Gastrocnemius medialis (tissue), 4 donors: ENCODE measurements around the gene NSUN7.

Experiments used
- POLR2A ChIP-seq, 2 donors: fragments of 450-650 bp; IDR thresholded peaks; one replicate each; pipeline ENCODE4 v1.6.1; 2017; ENCODE audit warnings: antibody characterized with exemption in 2 of 2, mild to moderate bottlenecking in 2 of 2, moderate library complexity in 2 of 2
- TF ChIP-seq, protein P1 (sequence below), 5 experiments: fragments of 450-650 bp in 3 of 5; fragments of 200-600 bp in 2 of 5; sonication (generic) in 2 of 5; IDR thresholded peaks in 4 of 5; conservative IDR thresholded peaks in 1 of 5; 1 replicate in 4 of 5; 2 replicates in 1 of 5; pipeline ENCODE4 v1.5.1; 2016 to 2019; ENCODE audit warnings: antibody characterized with exemption in 5 of 5, mild to moderate bottlenecking in 3 of 5, moderate library complexity in 3 of 5

- TF ChIP-seq POLR2A (IDR thresholded peaks at IDR 0.05) = no peak
- TF ChIP-seq, protein P1, sequence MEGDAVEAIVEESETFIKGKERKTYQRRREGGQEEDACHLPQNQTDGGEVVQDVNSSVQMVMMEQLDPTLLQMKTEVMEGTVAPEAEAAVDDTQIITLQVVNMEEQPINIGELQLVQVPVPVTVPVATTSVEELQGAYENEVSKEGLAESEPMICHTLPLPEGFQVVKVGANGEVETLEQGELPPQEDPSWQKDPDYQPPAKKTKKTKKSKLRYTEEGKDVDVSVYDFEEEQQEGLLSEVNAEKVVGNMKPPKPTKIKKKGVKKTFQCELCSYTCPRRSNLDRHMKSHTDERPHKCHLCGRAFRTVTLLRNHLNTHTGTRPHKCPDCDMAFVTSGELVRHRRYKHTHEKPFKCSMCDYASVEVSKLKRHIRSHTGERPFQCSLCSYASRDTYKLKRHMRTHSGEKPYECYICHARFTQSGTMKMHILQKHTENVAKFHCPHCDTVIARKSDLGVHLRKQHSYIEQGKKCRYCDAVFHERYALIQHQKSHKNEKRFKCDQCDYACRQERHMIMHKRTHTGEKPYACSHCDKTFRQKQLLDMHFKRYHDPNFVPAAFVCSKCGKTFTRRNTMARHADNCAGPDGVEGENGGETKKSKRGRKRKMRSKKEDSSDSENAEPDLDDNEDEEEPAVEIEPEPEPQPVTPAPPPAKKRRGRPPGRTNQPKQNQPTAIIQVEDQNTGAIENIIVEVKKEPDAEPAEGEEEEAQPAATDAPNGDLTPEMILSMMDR (IDR thresholded peaks at IDR 0.05 in 4 of 5, conservative IDR thresholded peaks at IDR 0.05 in 1 of 5) = no peak
These were observed 5.9 kb downstream of the NSUN7 start for GRCh38 chr4:40755616-40756015.
